GM12878 (cell line): ENCODE results near the gene ZNF408. TPM values are rescaled to one million over a fixed set of nuclear protein-coding genes. Genes with fewer than 3 reads are reported as not detected.

ENCODE experiments used
- ATAC-seq: fragments of 200-7000 bp; cut with Tn5 transposase; 3 replicates; pipeline ENCODE4 v1.9.1; 2020; ENCODE audit warnings: mild to moderate bottlenecking, moderate library complexity
- BruUV-seq: library from RNA; stranded (reverse); fragments of 400-500 nt; replicated peaks from 2 replicates; lab custom pipeline; 2021; lab: Mats Ljungman, UMichigan
- CTCF ChIA-PET: fragments of 300-600 bp; sonication (Branson Sonifier 250); formaldehyde crosslinking; extraction: SDS; loops from one replicate; lab custom pipeline; 2021; ENCODE audit warnings: inconsistent platforms; lab: Yijun Ruan, JAX
- POLR2A ChIA-PET: fragments of 350-600 bp; formaldehyde crosslinking; extraction: SDS; loops from one replicate; lab custom pipeline; 2021; ENCODE audit warnings: inconsistent platforms; lab: Charles Lee
- RAD21 ChIA-PET: fragments of 300-600 bp; sonication (Branson Sonifier 250); formaldehyde crosslinking; loops from one replicate; lab custom pipeline; 2023; ENCODE audit warnings: antibody characterized with exemption; ENCODE audit not compliant: unreplicated experiment; lab: Charles Lee
- SMC1A ChIA-PET: fragments of 300-600 bp; sonication (Branson Sonifier 250); formaldehyde crosslinking; loops from one replicate; lab custom pipeline; 2023; ENCODE audit not compliant: unreplicated experiment, uncharacterized antibody; lab: Charles Lee
- DNase-seq: peaks from one replicate; pipeline ENCODE4 v3.0.0-alpha.2; 2011; ENCODE audit warnings: low read depth, low spot score
- FAIRE-seq: peaks from 3 replicates; lab custom pipeline; 2011; peaks lifted over from hg19 to GRCh38; lab: Jason Lieb, UNC
- H2AFZ ChIP-seq: 2 replicates; pipeline ENCODE4 v1.6.0; 2011; ENCODE audit warnings: low read depth, low read length, control low read depth; ENCODE audit not compliant: control insufficient read depth
- H3K27ac ChIP-seq: 2 replicates; pipeline ENCODE4 v1.5.1; 2011; ENCODE audit warnings: control low read depth; ENCODE audit not compliant: control insufficient read depth, insufficient read depth
- H3K27me3 ChIP-seq, 2 experiments: replicated peaks in 1 of 2; 2 replicates each; pipeline versions ENCODE4 v1.6.0 to v1.6.1; 2011; ENCODE audit warnings: low read length in 1 of 2; ENCODE audit not compliant: control insufficient read depth in 2 of 2, insufficient read depth in 2 of 2
- H3K36me3 ChIP-seq, 2 experiments: 2 replicates each; pipeline ENCODE4 v1.5.1; 2011; ENCODE audit warnings: low read length in 1 of 2; ENCODE audit not compliant: control insufficient read depth in 2 of 2, insufficient read depth in 2 of 2
- H3K4me1 ChIP-seq: 2 replicates; pipeline ENCODE4 v1.6.1; 2011; ENCODE audit warnings: mild to moderate bottlenecking, low read length, moderate library complexity, mixed read lengths; ENCODE audit not compliant: control insufficient read depth, insufficient read depth
- H3K4me2 ChIP-seq: 2 replicates; pipeline ENCODE4 v1.6.0; 2011; ENCODE audit warnings: control low read depth; ENCODE audit not compliant: control insufficient read depth, insufficient read depth
- H3K4me3 ChIP-seq: fragments of 200-600 bp; sonication (generic); 2 replicates; pipeline ENCODE4 v1.5.1; 2016
- H3K79me2 ChIP-seq: 2 replicates; pipeline ENCODE4 v1.6.0; 2011; ENCODE audit warnings: low read length; ENCODE audit not compliant: control insufficient read depth, insufficient read depth
- H3K9ac ChIP-seq: 2 replicates; pipeline ENCODE4 v1.8.0; 2011; ENCODE audit warnings: low read length, control low read depth, mixed read lengths; ENCODE audit not compliant: control insufficient read depth, insufficient read depth
- H3K9me3 ChIP-seq: replicated peaks from 3 replicates; pipeline ENCODE4 v1.5.1; 2011; ENCODE audit warnings: mild to moderate bottlenecking, low read length; ENCODE audit not compliant: control insufficient read depth, insufficient read depth
- H4K20me1 ChIP-seq: 2 replicates; pipeline ENCODE4 v1.6.0; 2011; ENCODE audit not compliant: control insufficient read depth, insufficient read depth
- BACH1 ChIP-seq: fragments of 450-650 bp; IDR thresholded peaks from 2 replicates; pipeline ENCODE4 v1.6.1; 2017; ENCODE audit warnings: mild to moderate bottlenecking, borderline replicate concordance
- CEBPB ChIP-seq, 2 experiments: fragments of 150-350 bp in 1 of 2; IDR thresholded peaks; 2 replicates each; pipeline ENCODE4 v1.6.1; 2012 to 2014; ENCODE audit warnings: low read depth in 2 of 2, low read length in 2 of 2, borderline replicate concordance in 1 of 2, inconsistent platforms in 1 of 2
- CUX1 ChIP-seq: IDR thresholded peaks from 2 replicates; pipeline ENCODE4 v1.6.1; 2012; ENCODE audit warnings: improper control_type of control experiment, low read depth, low read length; ENCODE audit not compliant: insufficient replicate concordance
- DPF2 ChIP-seq: fragments of 450-650 bp; IDR thresholded peaks from 2 replicates; pipeline ENCODE4 v1.6.1; 2017; ENCODE audit warnings: mild to moderate bottlenecking
- E4F1 ChIP-seq: fragments of 450-650 bp; IDR thresholded peaks from 2 replicates; pipeline ENCODE4 v1.6.1; 2018; ENCODE audit warnings: borderline replicate concordance, mild to moderate bottlenecking; ENCODE audit not compliant: partially characterized antibody
- NFIC ChIP-seq: IDR thresholded peaks from 2 replicates; pipeline ENCODE4 v1.6.1; 2012; ENCODE audit warnings: low read depth, mild to moderate bottlenecking, inconsistent platforms, low read length, moderate library complexity
- NR2C1 ChIP-seq: fragments of 450-650 bp; IDR thresholded peaks from 2 replicates; pipeline ENCODE4 v1.6.1; 2017; ENCODE audit warnings: antibody characterized with exemption, mild to moderate bottlenecking, moderate library complexity
- PAX5 ChIP-seq: IDR thresholded peaks from 2 replicates; pipeline ENCODE4 v1.6.1; 2011; ENCODE audit warnings: low read depth, low read length, borderline replicate concordance
- ZNF592 ChIP-seq: fragments of 450-650 bp; IDR thresholded peaks from 2 replicates; pipeline ENCODE4 v1.6.1; 2017; ENCODE audit warnings: mild to moderate bottlenecking, moderate library complexity
- ZNF622 ChIP-seq: fragments of 450-650 bp; IDR thresholded peaks from 2 replicates; pipeline ENCODE4 v1.6.1; 2017; ENCODE audit warnings: mild to moderate bottlenecking, inconsistent platforms
- WGBS: methylation state at CpG from one replicate; pipeline ENCODE4 v1.1.6; 2016; ENCODE audit warnings: low lambda C conversion rate; ENCODE audit not compliant: insufficient replicate concordance, insufficient coverage; ENCODE audit errors: missing lambda C conversion rate; 5-methylcytosine and 5-hydroxymethylcytosine counted together
- in situ Hi-C: fragments of 300-500 bp; cut with MboI; formaldehyde crosslinking; loops from 9 replicates; pipeline ENCODE4 v1.14.3; 2018; ENCODE audit warnings: mixed read lengths
- intact Hi-C: fragments of 100-400 bp; cut with micrococcal nuclease; formaldehyde crosslinking; loops from one replicate; pipeline ENCODE4 v1.14.2; 2022; ENCODE audit not compliant: unreplicated experiment
- polyA plus RNA-seq, 11 experiments: library from polyadenylated mRNA; depleted of rRNA in 4 of 11; unstranded in 6 of 11; stranded (reverse) in 5 of 11; fragments of >200 nt; fragmentation: Nextera tagmentation in 4 of 11; fragmentation: Illumina TruSeq in 1 of 11; extraction: Ambion mirVana in 4 of 11; extraction: Trizol in 1 of 11; gene quantifications; 1 replicate in 1 of 11; 2 replicates in 10 of 11; pipeline versions ENCODE4 v1.2.1 to v1.2.3, GENCODE V29; 2011 to 2016; ENCODE audit warnings: inconsistent platforms in 2 of 11, missing spikeins in 2 of 11, low read depth in 1 of 11
- total RNA-seq, 4 experiments: library from RNA; depleted of rRNA in 3 of 4; stranded (reverse); fragments of >200 nt in 3 of 4; fragmentation: Illumina TruSeq in 1 of 4; extraction: Trizol in 1 of 4; gene quantifications; 2 replicates each; pipeline versions ENCODE4 v1.2.1 to v1.2.3, GENCODE V29; 2013 to 2021

The ZNF408 gene
- total and polyA plus RNA-seq, 10 of the 15 experiments (the other 5 are each of a cell fraction or from before 2014, with no cell fraction given) = 0.19 to 11.3 (median 7.2) TPM

GRCh38 chr11:46659908-46660307 is 40.9 kb upstream of the ZNF408 start:
- H3K4me1 ChIP-seq = no peaks in the 10 kb centered on the region
- H3K4me2 ChIP-seq = no peak overlapping the region
- DNase-seq = no peak
- H3K27me3 ChIP-seq = no peaks in the 10 kb centered on the region
- ATAC-seq = no peak
- POLR2A ChIA-PET = interaction anchor here (0.7 kb wide), 1 partner anchor 17 kb away, joined by 4 read pairs; no protein-coding TSS in a partner anchor
- RAD21 ChIA-PET = no interaction called here
- no peak overlapping the region for H2AFZ ChIP-seq
- no peaks in the 10 kb centered on the region for H3K79me2 ChIP-seq
- H3K4me3 ChIP-seq = no peak overlapping the region
- FAIRE-seq = no peak
- intact Hi-C loops = no loop called here
- SMC1A ChIA-PET = interaction anchor here (1.0 kb wide), 1 partner anchor 14 kb away, joined by 3 read pairs; no protein-coding TSS in a partner anchor
- WGBS = 91% methylated on average over 1 of the region's 1 CpG
- in situ Hi-C loops = no loop called here
- H3K9me3 ChIP-seq = no peaks in the 10 kb centered on the region
- no peak overlapping the region for H3K9ac ChIP-seq
- no peak overlapping the region for H3K27ac ChIP-seq
- H4K20me1 ChIP-seq = no peaks in the 10 kb centered on the region
- peaks cover 5 to 26% of the 10 kb centered on the region in 2 experiments for H3K36me3 ChIP-seq
- CTCF ChIA-PET = interaction anchor here (0.8 kb wide), 1 partner anchor 10 kb away, joined by 3 read pairs; no protein-coding TSS in a partner anchor
- BruUV-seq = no TSS peak
- no peak for TF ChIP-seq ZNF592
- TF ChIP-seq NR2C1 = no peak
- no peak for TF ChIP-seq NFIC
- TF ChIP-seq CUX1 = no peak
- TF ChIP-seq ZNF622 = no peak
- TF ChIP-seq BACH1 = no peak
- TF ChIP-seq E4F1 = no peak
- no peak for TF ChIP-seq CEBPB (IDR thresholded peaks at IDR 0.05; ENCODE audit: borderline replicate concordance in 1 of 2, low read depth in 2 of 2, low read length in 2 of 2)
- no peak for TF ChIP-seq PAX5
- no peak for TF ChIP-seq DPF2
